HepG2 (cell line): ENCODE results near the gene TCERG1L. TPM values are rescaled to one million over a fixed set of nuclear protein-coding genes. Genes with fewer than 3 reads are reported as not detected.

ENCODE experiments used
- ATAC-seq: fragments of 200-7000 bp; cut with Tn5 transposase; 3 replicates; pipeline ENCODE4 v1.9.1; 2020; ENCODE audit warnings: mild to moderate bottlenecking, moderate library complexity
- BruUV-seq: library from RNA; stranded (reverse); fragments of 400-500 nt; replicated peaks from 2 replicates; lab custom pipeline; 2021; lab: Mats Ljungman, UMichigan
- CTCF ChIA-PET: fragments of 300-600 bp; formaldehyde crosslinking; extraction: SDS; loops from one replicate; lab custom pipeline; 2021; ENCODE audit warnings: low total read pairs, inconsistent platforms, low intra/inter-chr PET ratio; lab: Yijun Ruan, JAX
- POLR2A ChIA-PET: fragments of 350-600 bp; sonication (Branson Sonifier 250); formaldehyde crosslinking; loops from one replicate; lab custom pipeline; 2020; ENCODE audit warnings: antibody characterized with exemption, inconsistent platforms; lab: Yijun Ruan, JAX
- DNase-seq: peaks from one replicate; pipeline ENCODE4 v3.0.0-alpha.2; 2015; ENCODE audit warnings: low spot score
- FAIRE-seq: peaks from 3 replicates; lab custom pipeline; 2011; peaks lifted over from hg19 to GRCh38; lab: Jason Lieb, UNC
- H2AFZ ChIP-seq: one replicate; pipeline ENCODE4 v1.6.1; 2011; ENCODE audit warnings: low read length, inconsistent platforms
- H3K27ac ChIP-seq: fragments of 300-600 bp; 3 replicates; pipeline ENCODE4 v1.8.0; 2011; ENCODE audit warnings: mixed run types, mild to moderate bottlenecking, mixed read lengths, low read length, inconsistent platforms; ENCODE audit not compliant: insufficient read depth; ENCODE audit errors: extremely low read length
- H3K27me3 ChIP-seq, 2 experiments: fragments of 200-600 bp in 1 of 2; 2 replicates in 1 of 2; 3 replicates in 1 of 2; pipeline versions ENCODE4 v1.6.0 to v1.8.0; 2011; ENCODE audit warnings: low read length in 2 of 2, mild to moderate bottlenecking in 2 of 2, moderate library complexity in 2 of 2, inconsistent platforms in 1 of 2; ENCODE audit not compliant: insufficient read depth in 2 of 2, control insufficient read depth in 1 of 2
- H3K36me3 ChIP-seq, 2 experiments: fragments of 200-600 bp in 1 of 2; replicated peaks in 1 of 2; 2 replicates in 1 of 2; 3 replicates in 1 of 2; pipeline versions ENCODE4 v1.5.1 to v1.8.0; 2011; ENCODE audit warnings: low read length in 2 of 2, inconsistent platforms in 1 of 2; ENCODE audit not compliant: insufficient read depth in 2 of 2, control insufficient read depth in 1 of 2
- H3K4me1 ChIP-seq: 2 replicates; pipeline ENCODE4 v1.5.1; 2012; ENCODE audit warnings: low read length, inconsistent platforms; ENCODE audit not compliant: insufficient read depth
- H3K4me2 ChIP-seq: 2 replicates; pipeline ENCODE4 v1.6.0; 2011; ENCODE audit warnings: low read depth, low read length, inconsistent platforms
- H3K4me3 ChIP-seq, 3 experiments: fragments of 200-600 bp in 1 of 3; sonication (generic), shearing (Covaris generic) in 1 of 3; replicated peaks in 1 of 3; 2 replicates each; pipeline ENCODE4 v1.5.1; 2011 to 2016; ENCODE audit warnings: low read length in 3 of 3, inconsistent platforms in 2 of 3, low read depth in 2 of 3, mild to moderate bottlenecking in 2 of 3, control low read depth in 1 of 3, mixed read lengths in 1 of 3; ENCODE audit not compliant: insufficient read depth in 1 of 3
- H3K79me2 ChIP-seq: one replicate; pipeline ENCODE4 v1.6.1; 2011; ENCODE audit warnings: low read length, inconsistent platforms; ENCODE audit not compliant: insufficient read depth
- H3K9ac ChIP-seq: 2 replicates; pipeline ENCODE4 v1.6.0; 2011; ENCODE audit warnings: mild to moderate bottlenecking, low read depth, low read length, inconsistent platforms; ENCODE audit not compliant: insufficient read depth
- H3K9me3 ChIP-seq: 2 replicates; pipeline ENCODE4 v1.5.1; 2012; ENCODE audit warnings: mild to moderate bottlenecking, low read length
- H4K20me1 ChIP-seq: 2 replicates; pipeline ENCODE4 v1.6.0; 2011; ENCODE audit warnings: inconsistent platforms, mild to moderate bottlenecking, low read length, moderate library complexity; ENCODE audit not compliant: insufficient read depth
- AHDC1 ChIP-seq: sonication (generic); formaldehyde crosslinking; IDR thresholded peaks from 2 replicates; pipeline ENCODE4 v1.5.1; 2020; ENCODE audit warnings: mild to moderate bottlenecking, missing genetic modification reagents, borderline replicate concordance
- ASH2L ChIP-seq: fragments of 300-600, 200-600 bp; sonication (generic); IDR thresholded peaks from 2 replicates; pipeline ENCODE4 v1.7.0; 2017; ENCODE audit warnings: low read depth, mild to moderate bottlenecking, moderate library complexity, mixed read lengths, low read length; ENCODE audit not compliant: insufficient read length
- DMTF1 ChIP-seq: sonication (generic); formaldehyde crosslinking; IDR thresholded peaks from 2 replicates; pipeline ENCODE4 v1.4.0; 2020; ENCODE audit warnings: mild to moderate bottlenecking, missing genetic modification reagents
- FOXA3 ChIP-seq: IDR thresholded peaks from 2 replicates; pipeline ENCODE4 v1.6.1; 2016; ENCODE audit warnings: missing genetic modification reagents, missing compliant biosample characterization
- FOXK2 ChIP-seq: fragments of 450-650 bp; IDR thresholded peaks from 2 replicates; pipeline ENCODE4 v1.6.1; 2016
- HIVEP1 ChIP-seq: sonication (generic); formaldehyde crosslinking; IDR thresholded peaks from 2 replicates; pipeline ENCODE4 v1.4.0; 2020; ENCODE audit warnings: mild to moderate bottlenecking, missing genetic modification reagents
- HOXD1 ChIP-seq: sonication (generic); formaldehyde crosslinking; IDR thresholded peaks from 2 replicates; pipeline ENCODE4 v1.5.0; 2020; ENCODE audit warnings: missing genetic modification reagents
- TBX3 ChIP-seq: fragments of 450-650 bp; IDR thresholded peaks from 2 replicates; pipeline ENCODE4 v1.6.1; 2017; ENCODE audit warnings: antibody characterized with exemption, mild to moderate bottlenecking, inconsistent platforms, borderline replicate concordance
- TEAD2 ChIP-seq: sonication (generic); formaldehyde crosslinking; IDR thresholded peaks from 2 replicates; pipeline ENCODE4 v1.9.0; 2021; ENCODE audit warnings: missing genetic modification reagents
- ZFP41 ChIP-seq: sonication (generic); formaldehyde crosslinking; IDR thresholded peaks from 2 replicates; pipeline ENCODE4 v1.4.0; 2020; ENCODE audit warnings: mild to moderate bottlenecking, missing genetic modification reagents, borderline replicate concordance
- ZNF205 ChIP-seq: IDR thresholded peaks from 2 replicates; pipeline ENCODE4 v1.6.1; 2018; ENCODE audit warnings: missing biosample characterization, missing genetic modification reagents
- ZNF580 ChIP-seq: IDR thresholded peaks from 2 replicates; pipeline ENCODE4 v1.6.1; 2016; ENCODE audit warnings: low read depth, borderline replicate concordance
- WGBS: methylation state at CpG from one replicate; pipeline ENCODE4 v1.1.6; 2017; ENCODE audit warnings: low lambda C conversion rate; 5-methylcytosine and 5-hydroxymethylcytosine counted together
- in situ Hi-C: cut with HindIII; loops from 2 replicates; pipeline ENCODE4 v1.10.0; 2017; ENCODE audit warnings: low pct_unique_long_range_greater_than_20kb; ENCODE audit not compliant: extremely low pct_ligation_motif_present
- intact Hi-C: fragments of 100-400 bp; cut with micrococcal nuclease; formaldehyde crosslinking; loops from one replicate; pipeline ENCODE4 v1.10.0; 2022; ENCODE audit not compliant: unreplicated experiment
- polyA plus RNA-seq, 8 experiments: library from polyadenylated mRNA; depleted of rRNA in 3 of 8; stranded (reverse) in 7 of 8; unstranded in 1 of 8; fragments of >200 nt; fragmentation: Illumina TruSeq in 4 of 8; extraction: Trizol in 4 of 8; gene quantifications; 2 replicates each; pipeline versions ENCODE4 v1.2.1 to v1.2.3, GENCODE V29; 2011 to 2016; ENCODE audit warnings: low read depth in 4 of 8, missing spikeins in 1 of 8, mixed read lengths in 1 of 8; ENCODE audit not compliant: insufficient read depth in 1 of 8
- total RNA-seq, 5 experiments: library from RNA; depleted of rRNA; stranded (reverse); fragments of >200 nt; fragmentation: Illumina TruSeq; extraction: Trizol; gene quantifications; 2 replicates each; pipeline ENCODE4 v1.2.3, GENCODE V29; 2016; ENCODE audit warnings: low read depth in 1 of 5
- TF ChIP-seq, protein P1 (sequence below): sonication (generic); formaldehyde crosslinking; IDR thresholded peaks from 2 replicates; pipeline ENCODE4 v1.5.0; 2020; ENCODE audit warnings: missing genetic modification reagents
- TF ChIP-seq, protein P2 (sequence below): sonication (generic); formaldehyde crosslinking; IDR thresholded peaks from 2 replicates; pipeline ENCODE4 v1.8.0; 2022; ENCODE audit warnings: missing genetic modification reagents, mild to moderate bottlenecking, borderline replicate concordance

Gene TCERG1L
- total and polyA plus RNA-seq, 2 of the 13 experiments (the other 11 are each of a cell fraction or from before 2014, with no cell fraction given) = not detected

GRCh38 chr10:131213741-131214505 is 97.6 kb downstream of the TCERG1L start:
- intact Hi-C loops (no loop called here), in situ Hi-C loops (no loop called here)
- H3K9me3 ChIP-seq = no peaks in the 10 kb centered on the region
- H3K4me1 ChIP-seq = no peaks in the 10 kb centered on the region
- H3K79me2 ChIP-seq = no peaks in the 10 kb centered on the region
- ATAC-seq (no peak), DNase-seq (no peak), FAIRE-seq (no peak)
- BruUV-seq = no TSS peak
- WGBS = 0% methylated on average over 5 of the region's 9 CpGs
- H4K20me1 ChIP-seq = no peaks in the 10 kb centered on the region
- no peak overlapping the region for H2AFZ ChIP-seq
- H3K4me3 ChIP-seq = no peak overlapping the region
- no peak overlapping the region for H3K27ac ChIP-seq
- no peak overlapping the region for H3K9ac ChIP-seq
- ChIA-PET POLR2A (no interaction called here), CTCF (no interaction called here)
- H3K27me3 ChIP-seq = peaks cover 12 to 52% of the 10 kb centered on the region in 2 experiments; a peak in 4 of 5 replicates
- H3K36me3 ChIP-seq = no peaks in the 10 kb centered on the region
- H3K4me2 ChIP-seq = no peak overlapping the region
- TF ChIP-seq TEAD2 (no peak), ZFP41 (CRISPR knock-in tag) (no peak), ZNF580 (no peak), TBX3 (no peak), ASH2L (no peak), HIVEP1 (no peak), FOXK2 (no peak), ZNF205 (CRISPR knock-in tag) (no peak), AHDC1 (CRISPR knock-in tag) (no peak), FOXA3 (no peak), HOXD1 (no peak), DMTF1 (no peak)
- TF ChIP-seq, protein P1, sequence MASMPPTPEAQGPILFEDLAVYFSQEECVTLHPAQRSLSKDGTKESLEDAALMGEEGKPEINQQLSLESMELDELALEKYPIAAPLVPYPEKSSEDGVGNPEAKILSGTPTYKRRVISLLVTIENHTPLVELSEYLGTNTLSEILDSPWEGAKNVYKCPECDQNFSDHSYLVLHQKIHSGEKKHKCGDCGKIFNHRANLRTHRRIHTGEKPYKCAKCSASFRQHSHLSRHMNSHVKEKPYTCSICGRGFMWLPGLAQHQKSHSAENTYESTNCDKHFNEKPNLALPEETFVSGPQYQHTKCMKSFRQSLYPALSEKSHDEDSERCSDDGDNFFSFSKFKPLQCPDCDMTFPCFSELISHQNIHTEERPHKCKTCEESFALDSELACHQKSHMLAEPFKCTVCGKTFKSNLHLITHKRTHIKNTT (CRISPR knock-in tag) = no peak
- TF ChIP-seq, protein P2, sequence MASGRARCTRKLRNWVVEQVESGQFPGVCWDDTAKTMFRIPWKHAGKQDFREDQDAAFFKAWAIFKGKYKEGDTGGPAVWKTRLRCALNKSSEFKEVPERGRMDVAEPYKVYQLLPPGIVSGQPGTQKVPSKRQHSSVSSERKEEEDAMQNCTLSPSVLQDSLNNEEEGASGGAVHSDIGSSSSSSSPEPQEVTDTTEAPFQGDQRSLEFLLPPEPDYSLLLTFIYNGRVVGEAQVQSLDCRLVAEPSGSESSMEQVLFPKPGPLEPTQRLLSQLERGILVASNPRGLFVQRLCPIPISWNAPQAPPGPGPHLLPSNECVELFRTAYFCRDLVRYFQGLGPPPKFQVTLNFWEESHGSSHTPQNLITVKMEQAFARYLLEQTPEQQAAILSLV = no peak
